Cortex of kidney (tissue), 1 donor: Measurements from ENCODE around the gene RAD1.

Source experiments
- DNase-seq: peaks from one replicate; lab custom pipeline; 2025; lab: John Stamatoyannopoulos, UW

RAD1 gene

GRCh38 chr5:34863946-34864345, 51.4 kb downstream of the RAD1 start:
- no peak for DNase-seq

- no peak for DNase-seq
Measured at GRCh38 chr5:34859253-34859652, 56.1 kb downstream of the RAD1 start.

GRCh38 chr5:34858790-34859189, 56.5 kb downstream of the RAD1 start:
- DNase-seq, result no peak

GRCh38 chr5:34857894-34858293, 57.4 kb downstream of the RAD1 start:
- DNase-seq, result no peak

GRCh38 chr5:34857161-34857560, 58.1 kb downstream of the RAD1 start:
- no peak for DNase-seq
